HEK293 (cell line): Measurements from ENCODE around the gene MAP1LC3B2.

Experiments used
- KLF8 ChIP-seq: fragments of 450-650 bp; formaldehyde crosslinking; IDR thresholded peaks from 2 replicates; pipeline ENCODE4 v1.5.1; 2016; ENCODE audit warnings: missing biosample characterization, missing genetic modification characterization
- ZBTB21 ChIP-seq: fragments of 450-650 bp; formaldehyde crosslinking; IDR thresholded peaks from 2 replicates; pipeline ENCODE4 v1.5.1; 2017; ENCODE audit warnings: missing biosample characterization, missing genetic modification characterization
- ZNF146 ChIP-seq: fragments of 450-650 bp; formaldehyde crosslinking; IDR thresholded peaks from 2 replicates; pipeline ENCODE4 v1.5.1; 2016; ENCODE audit warnings: missing biosample characterization, missing genetic modification characterization
- ZNF600 ChIP-seq: fragments of 450-650 bp; formaldehyde crosslinking; IDR thresholded peaks from 2 replicates; pipeline ENCODE4 v1.5.1; 2016; ENCODE audit warnings: missing biosample characterization, missing genetic modification characterization
- ZNF670 ChIP-seq: fragments of 450-650 bp; formaldehyde crosslinking; IDR thresholded peaks from 2 replicates; pipeline ENCODE4 v1.5.1; 2016; ENCODE audit warnings: missing biosample characterization, missing genetic modification characterization, low read depth
- TF ChIP-seq, protein P1 (sequence below): fragments of 450-650 bp; formaldehyde crosslinking; IDR thresholded peaks from 2 replicates; pipeline ENCODE4 v1.5.1; 2016; ENCODE audit warnings: missing biosample characterization, missing genetic modification characterization
- TF ChIP-seq, protein P2 (sequence below): fragments of 450-650 bp; formaldehyde crosslinking; IDR thresholded peaks from 2 replicates; pipeline ENCODE4 v1.5.1; 2016; ENCODE audit warnings: missing biosample characterization, missing genetic modification characterization

DNA sequence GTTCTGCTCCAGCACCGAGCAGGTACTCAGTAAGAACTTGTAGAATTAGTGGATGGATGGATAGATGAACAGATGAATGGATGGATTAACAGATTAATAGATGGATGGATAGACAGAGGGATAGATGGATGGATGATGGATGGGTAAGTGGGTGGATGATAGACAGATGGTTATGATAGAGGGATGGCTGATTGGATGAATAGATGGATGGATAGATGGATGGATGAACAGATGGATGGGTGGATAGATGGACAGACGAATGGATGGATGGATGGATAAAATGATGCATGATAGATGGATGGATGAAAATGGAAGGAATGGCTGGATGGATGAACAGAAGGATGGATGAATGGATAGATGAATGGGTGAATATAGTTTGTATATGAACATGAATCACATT is 8.0 kb upstream of the MAP1LC3B2 start:
- TF ChIP-seq ZBTB21 (no peak), KLF8 (tag by site-specific recombination) (no peak), ZNF600 (no peak), ZNF146 (tag by site-specific recombination) (no peak), ZNF670 (tag by site-specific recombination) (no peak)
- TF ChIP-seq, protein P1, sequence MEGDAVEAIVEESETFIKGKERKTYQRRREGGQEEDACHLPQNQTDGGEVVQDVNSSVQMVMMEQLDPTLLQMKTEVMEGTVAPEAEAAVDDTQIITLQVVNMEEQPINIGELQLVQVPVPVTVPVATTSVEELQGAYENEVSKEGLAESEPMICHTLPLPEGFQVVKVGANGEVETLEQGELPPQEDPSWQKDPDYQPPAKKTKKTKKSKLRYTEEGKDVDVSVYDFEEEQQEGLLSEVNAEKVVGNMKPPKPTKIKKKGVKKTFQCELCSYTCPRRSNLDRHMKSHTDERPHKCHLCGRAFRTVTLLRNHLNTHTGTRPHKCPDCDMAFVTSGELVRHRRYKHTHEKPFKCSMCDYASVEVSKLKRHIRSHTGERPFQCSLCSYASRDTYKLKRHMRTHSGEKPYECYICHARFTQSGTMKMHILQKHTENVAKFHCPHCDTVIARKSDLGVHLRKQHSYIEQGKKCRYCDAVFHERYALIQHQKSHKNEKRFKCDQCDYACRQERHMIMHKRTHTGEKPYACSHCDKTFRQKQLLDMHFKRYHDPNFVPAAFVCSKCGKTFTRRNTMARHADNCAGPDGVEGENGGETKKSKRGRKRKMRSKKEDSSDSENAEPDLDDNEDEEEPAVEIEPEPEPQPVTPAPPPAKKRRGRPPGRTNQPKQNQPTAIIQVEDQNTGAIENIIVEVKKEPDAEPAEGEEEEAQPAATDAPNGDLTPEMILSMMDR (tag by site-specific recombination), result no peak
- TF ChIP-seq, protein P2, sequence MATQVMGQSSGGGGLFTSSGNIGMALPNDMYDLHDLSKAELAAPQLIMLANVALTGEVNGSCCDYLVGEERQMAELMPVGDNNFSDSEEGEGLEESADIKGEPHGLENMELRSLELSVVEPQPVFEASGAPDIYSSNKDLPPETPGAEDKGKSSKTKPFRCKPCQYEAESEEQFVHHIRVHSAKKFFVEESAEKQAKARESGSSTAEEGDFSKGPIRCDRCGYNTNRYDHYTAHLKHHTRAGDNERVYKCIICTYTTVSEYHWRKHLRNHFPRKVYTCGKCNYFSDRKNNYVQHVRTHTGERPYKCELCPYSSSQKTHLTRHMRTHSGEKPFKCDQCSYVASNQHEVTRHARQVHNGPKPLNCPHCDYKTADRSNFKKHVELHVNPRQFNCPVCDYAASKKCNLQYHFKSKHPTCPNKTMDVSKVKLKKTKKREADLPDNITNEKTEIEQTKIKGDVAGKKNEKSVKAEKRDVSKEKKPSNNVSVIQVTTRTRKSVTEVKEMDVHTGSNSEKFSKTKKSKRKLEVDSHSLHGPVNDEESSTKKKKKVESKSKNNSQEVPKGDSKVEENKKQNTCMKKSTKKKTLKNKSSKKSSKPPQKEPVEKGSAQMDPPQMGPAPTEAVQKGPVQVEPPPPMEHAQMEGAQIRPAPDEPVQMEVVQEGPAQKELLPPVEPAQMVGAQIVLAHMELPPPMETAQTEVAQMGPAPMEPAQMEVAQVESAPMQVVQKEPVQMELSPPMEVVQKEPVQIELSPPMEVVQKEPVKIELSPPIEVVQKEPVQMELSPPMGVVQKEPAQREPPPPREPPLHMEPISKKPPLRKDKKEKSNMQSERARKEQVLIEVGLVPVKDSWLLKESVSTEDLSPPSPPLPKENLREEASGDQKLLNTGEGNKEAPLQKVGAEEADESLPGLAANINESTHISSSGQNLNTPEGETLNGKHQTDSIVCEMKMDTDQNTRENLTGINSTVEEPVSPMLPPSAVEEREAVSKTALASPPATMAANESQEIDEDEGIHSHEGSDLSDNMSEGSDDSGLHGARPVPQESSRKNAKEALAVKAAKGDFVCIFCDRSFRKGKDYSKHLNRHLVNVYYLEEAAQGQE (tag by site-specific recombination), result no peak
